T-helper 9 cell (primary cell): ENCODE data around the gene SCP2.
"Not testable (repeated sequence)": the region's sequence is repeated elsewhere in the genome, so short reads cannot be mapped to it uniquely, and the experiment has no call there.

Experiments used
- DNase-seq: peaks from one replicate; pipeline ENCODE4 v3.0.0-alpha.2; 2020

Gene SCP2

GRCh38 chr1:52916241-52916975 lies 10.7 kb upstream of the SCP2 start:
- DNase-seq: no peak

DNA sequence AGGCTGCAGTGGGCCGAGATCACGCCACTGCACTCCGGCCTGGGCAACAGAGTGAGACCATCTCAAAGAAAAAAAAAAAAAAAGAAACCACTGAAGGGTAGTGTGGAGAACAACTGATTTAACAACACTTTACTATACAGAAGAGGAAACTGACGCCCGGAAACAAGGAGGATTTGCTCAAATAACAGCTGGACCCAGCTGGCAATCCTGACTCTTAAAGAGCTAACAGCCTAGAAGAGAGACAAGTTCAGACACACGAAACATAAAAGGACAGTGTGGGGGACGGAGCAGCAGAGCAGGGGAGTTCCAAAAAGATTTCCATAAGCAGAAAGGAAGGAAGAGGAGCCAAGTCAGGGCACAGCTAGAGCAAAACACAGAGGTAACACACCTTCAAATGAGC lies 9.9 kb upstream of the SCP2 start:
- no peak for DNase-seq

DNA sequence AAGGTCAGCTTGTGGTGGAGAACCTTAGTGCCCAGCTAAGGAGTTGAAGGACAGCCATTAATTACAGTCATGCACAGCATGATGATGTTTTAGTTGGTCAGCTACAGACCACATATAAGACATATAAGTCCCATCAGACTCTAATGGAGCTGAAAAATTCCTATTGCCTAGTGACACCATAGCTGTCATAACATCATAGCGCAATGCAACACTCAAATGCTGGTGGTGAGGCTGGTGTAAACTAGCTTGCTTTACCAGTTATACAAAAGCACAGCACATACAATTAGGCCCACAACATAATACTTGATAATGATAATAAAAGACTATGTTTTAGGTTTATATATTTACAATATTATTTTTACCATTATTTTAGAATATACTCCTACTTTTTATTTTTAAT lies 9.5 kb upstream of the SCP2 start:
- DNase-seq: no peak

DNA sequence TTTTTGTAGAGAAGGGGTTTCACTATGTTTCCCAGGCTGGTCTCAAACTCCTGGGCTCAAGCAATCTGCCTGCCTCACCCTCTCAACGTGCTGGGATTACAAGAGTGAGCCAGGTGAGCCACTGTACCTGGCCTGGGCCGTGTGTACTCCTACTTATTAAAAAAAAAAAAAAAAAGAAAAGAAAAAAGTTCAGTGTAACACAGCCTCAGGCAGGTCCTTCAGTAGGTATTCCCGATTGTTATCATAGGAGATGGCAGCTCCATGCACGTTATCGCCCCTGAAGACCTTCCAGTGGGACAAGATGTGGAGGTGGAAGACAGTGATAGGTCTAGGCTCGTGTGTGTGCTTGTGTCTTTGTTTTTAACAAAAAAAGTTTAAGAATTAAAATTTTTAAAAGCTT lies 8.9 kb upstream of the SCP2 start:
- no peak for DNase-seq

GRCh38 chr1:52919051-52919722 lies 7.9 kb upstream of the SCP2 start:
- no peak for DNase-seq

DNA sequence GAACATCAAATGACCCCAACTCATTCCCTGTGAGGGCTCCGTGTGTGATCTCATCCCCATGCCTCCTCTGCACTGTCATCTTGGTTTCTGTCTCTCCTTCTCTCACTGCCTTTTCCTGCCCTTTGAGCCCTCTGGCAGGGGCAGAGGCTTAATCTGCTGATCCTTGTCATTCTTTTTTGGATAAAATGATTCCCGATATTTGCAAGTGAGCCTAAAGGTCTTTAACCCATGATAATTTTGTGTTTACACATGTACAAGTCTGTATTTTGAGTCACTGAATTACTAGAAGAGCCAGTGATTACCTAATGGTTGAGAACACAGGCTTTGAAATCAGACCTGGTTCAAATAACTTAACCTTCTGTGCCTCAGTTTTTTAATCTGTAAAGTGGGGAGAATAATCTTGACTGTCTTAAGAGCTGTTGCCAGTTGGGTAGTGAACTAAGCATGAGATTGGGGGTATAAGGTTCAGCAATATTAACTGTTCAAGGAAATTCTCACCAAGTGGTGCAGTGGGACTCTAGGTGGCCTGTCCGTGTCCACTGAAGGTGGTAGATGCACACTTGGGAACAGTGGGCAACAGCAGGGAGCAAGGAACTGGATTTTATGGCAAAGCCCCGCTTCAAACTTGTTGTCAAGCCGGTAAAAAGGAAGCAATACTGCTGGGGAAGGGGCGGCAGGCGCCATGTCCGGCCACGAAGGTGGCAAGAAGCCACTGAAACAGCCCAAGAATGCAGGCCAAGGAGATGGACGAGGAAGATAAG lies 7.2 kb upstream of the SCP2 start:
- no peak for DNase-seq

- DNase-seq: no peak
Observed at GRCh38 chr1:52920791-52921291, 6.2 kb upstream of the SCP2 start.

DNA sequence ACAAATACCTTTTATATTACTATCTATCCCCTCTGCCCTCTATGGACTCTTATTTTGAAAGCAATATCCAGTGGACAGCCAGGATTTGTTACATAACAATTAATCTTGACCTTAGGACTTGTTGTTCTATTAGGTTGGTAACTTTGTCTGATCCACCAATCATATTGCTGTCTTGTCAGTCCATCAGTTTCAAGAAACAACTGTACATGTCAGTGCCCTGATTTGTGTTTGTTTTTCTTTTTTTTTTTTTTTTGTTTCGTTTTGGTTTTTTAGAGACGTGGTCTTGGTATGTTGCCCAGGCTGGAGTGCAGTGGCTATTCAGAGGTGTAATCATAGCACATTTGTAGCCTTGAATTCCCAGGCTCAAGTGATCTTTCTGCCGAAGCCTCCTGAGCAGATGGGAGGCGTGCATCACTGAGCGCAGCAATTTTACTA lies 1.5 kb upstream of the SCP2 start:
- no peak for DNase-seq

- no peak for DNase-seq
Observed at GRCh38 chr1:52926864-52927211, 238 bp upstream of the SCP2 start.

DNA sequence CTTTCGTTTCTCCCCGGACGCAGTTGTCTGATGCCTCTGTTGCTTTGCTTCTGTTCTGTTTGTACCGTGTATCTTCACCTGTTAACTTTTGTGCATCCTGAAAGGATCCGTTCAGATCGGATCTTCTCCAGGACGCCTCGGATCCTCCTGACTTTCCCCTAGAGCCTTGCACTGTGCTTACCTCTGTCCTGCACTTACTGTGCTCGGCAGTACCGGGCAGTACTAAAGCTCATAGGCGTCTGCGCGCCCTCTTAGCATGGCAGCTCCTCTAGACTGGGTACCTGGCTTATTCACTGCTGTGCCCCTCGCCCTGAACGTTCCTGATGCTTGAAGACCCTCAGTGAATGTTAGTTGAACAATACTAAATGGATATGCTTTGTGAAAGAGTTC lies 934 bp downstream of the SCP2 start:
- DNase-seq: no peak

DNA sequence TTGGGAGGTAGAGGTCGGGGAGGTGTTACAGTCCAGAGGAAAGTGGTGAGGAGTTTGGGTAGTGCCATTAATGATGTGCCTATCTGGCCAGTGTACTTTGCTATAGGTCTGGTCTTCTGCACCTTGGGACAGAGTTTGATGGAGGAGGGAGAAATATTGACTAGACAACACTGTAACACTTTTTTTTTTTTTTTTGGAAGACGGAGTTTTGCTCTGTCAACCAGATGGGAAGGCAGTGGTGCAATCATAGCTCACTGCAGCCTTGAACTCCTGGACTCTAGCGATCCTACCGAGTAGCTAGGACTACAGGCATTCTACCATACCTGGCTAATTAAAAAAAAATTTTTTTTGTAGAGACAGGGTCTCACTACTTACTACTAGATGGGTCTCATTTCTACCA lies 1.9 kb downstream of the SCP2 start:
- DNase-seq: no peak

- no peak for DNase-seq
Observed at GRCh38 chr1:52937433-52938182, 10.5 kb downstream of the SCP2 start.

DNA sequence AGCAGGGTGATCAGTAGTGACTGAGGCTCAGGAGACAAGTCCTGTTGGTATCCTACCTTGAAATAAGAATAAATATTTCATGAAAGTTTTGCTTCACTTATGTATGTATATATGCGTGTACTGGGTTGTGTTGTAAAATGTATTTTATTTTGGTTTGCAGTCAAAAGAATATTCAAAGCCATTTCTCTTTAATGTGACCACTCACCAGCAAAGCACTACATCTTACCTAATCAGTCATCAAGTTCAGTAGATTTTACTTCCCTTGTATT lies 11.0 kb downstream of the SCP2 start:
- DNase-seq: no peak

DNA sequence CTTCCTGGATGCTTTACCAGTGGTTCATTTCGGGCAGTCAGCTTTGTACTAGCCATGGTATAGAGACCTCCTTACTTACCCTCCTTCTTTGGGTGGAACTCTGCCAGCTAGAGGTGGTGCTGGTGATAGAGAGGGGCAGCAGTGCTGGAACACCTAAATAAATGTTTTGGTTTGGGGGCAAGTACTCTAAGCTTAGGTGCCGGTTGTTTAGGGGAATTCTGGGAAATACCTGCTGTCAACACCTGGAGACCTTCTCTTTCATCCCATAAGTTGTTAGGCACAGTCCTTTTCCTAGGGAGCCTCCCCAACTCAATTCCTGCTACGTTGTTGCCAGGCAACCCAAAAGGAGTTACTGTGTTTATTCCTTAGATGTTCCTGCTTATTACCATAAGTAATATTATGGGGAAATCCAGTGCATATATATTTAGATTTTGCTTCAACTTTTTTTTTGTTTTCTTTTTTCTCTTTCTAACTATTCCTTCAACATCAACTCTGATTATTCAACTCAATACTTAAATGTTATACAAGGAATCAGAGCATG lies 16.9 kb downstream of the SCP2 start:
- no peak for DNase-seq

DNA sequence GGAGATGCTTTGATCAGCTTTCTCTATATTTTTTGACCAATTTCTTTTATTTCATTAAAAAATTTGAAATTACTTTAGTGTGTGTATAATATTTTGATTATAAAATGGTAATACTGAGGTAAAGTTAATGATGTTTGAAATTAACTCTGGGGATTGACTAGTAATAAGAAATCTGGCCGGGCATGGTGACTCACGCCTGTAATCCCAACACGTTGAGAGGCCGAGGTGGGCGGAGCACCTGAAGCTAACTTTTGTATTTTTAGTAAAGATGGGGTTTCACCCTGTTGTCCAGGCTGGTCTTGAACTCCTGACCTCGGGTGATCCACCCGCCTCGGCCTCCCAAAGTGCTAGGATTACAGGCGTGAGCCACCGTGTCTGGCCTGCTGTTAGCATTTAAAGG lies 17.5 kb downstream of the SCP2 start:
- no peak for DNase-seq

- no peak for DNase-seq
Observed at GRCh38 chr1:52947490-52947889, 20.4 kb downstream of the SCP2 start.

DNA sequence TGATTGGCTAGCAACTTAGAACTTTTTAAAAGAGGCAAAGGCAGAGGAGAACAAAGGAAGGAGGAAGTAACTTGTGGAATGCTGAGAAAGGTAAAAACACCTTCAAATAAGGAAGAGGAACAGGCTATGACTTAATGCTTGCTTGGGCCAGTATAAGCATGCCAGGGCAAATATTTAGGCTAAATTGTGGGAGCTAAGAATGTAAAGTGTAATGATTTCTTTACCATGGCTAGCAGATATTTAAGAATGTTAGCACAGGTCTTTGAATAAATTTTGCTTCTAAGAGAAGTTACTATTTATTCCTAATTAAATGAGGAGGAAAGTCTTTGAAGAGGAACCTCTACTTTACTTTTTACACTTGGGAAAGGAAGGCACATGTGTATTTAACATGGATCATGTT lies 22.5 kb downstream of the SCP2 start:
- DNase-seq: not testable (repeated sequence)

GRCh38 chr1:52952112-52952511 lies 25.0 kb downstream of the SCP2 start:
- DNase-seq: no peak

DNA sequence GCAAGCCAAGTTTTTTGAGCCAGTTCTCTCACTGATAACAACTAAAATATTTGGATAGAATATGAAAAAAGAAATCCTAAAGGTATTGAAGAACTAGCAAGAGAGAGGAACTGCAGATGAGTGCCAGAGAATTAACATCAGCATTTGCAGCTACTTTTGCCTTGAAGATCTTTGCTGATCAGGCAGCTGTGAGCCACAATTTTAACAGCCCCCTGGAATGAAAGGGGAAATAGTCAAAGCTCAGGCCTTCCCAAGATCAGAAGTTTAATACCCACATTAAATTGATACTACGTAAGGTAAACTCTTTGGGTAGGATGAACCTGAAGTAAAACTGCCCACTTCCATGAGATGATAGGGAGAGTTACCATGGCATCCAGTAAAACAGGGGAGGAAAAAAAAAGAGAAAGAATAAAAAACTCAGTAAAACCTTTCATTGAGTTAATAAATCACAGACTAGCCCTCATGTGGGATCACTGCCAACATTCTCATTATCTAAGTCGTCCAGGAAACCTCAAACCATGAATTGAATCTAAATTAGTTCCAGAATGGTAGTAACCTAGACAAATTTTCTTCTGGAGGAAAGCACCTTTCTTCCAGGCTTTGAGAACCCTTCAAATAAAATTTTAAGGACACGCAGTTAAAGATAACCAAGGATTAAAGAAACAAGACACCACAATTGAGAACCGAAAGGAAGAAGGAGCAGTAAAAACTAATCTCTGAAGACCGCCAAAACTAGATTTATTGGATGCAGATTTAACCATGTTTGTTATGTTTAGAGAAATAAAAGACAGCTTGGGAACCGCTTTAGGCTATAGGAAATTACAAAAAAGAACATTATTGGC lies 28.3 kb downstream of the SCP2 start:
- DNase-seq: no peak

DNA sequence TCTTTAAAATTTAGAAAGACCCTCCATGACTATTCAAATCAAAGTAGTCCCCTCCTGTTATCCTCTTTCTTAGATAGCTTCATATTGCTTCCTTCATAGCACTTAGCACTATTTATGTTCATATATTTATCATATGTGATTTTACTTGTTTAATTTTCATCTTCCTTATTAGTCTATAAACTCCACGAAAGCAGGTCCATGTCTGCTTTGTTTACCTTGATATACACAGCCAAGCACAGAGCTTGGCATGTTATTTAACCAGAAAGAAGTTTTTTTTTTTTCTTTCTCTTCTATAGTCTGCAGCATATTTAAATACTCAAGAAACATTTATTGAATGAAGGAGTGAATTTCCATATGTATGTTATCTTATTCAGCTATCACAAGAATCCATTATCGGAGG lies 36.0 kb downstream of the SCP2 start:
- no peak for DNase-seq

DNA sequence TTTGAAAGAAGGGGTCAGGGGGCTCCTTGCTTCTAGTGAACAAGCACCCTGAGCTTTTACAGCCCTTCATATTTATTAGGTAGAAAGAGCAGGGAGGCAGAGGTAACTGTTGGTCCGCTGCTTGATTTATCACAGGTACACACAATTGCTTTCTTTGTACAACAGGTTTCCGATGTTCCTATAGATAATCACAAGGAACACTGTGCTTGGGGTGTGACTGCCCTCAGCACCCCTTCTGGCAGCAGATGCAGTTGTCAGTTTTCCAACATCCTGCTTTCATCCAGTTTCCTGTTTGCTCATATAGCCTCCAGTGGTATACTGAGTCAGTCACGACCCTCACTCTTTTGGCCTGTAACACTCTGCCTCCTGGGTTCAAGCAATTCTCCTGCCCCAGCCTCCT lies 40.6 kb downstream of the SCP2 start:
- DNase-seq: no peak

GRCh38 chr1:52969234-52969633 lies 42.2 kb downstream of the SCP2 start:
- DNase-seq: not testable (repeated sequence)
